Measurements from ENCODE around the gene CD300H. TPM values are rescaled to one million over a fixed set of nuclear protein-coding genes. Genes with fewer than 3 reads are reported as not detected.

CD300H gene
- total RNA-seq, 1 experiment from 2014 or later, result not detected

- Histone ChIP-seq H3K4me1 (ENCODE audit: control insufficient read depth in 1 of 2, insufficient read depth in 2 of 2, low read length in 2 of 2) (no peaks in the 10 kb centered on the region), H3K27ac (ENCODE audit: low read depth, low read length) (no peak overlapping the region), H2AFZ (ENCODE audit: low read depth, low read length, poor library complexity, severe bottlenecking) (no peak overlapping the region), H3K9me2 (ENCODE audit: insufficient read depth) (no peaks in the 10 kb centered on the region), H3K9me3 (ENCODE audit: control insufficient read depth in 1 of 2, insufficient read depth in 1 of 2, low read depth in 1 of 2, low read length in 2 of 2) (no peaks in the 10 kb centered on the region), H3K27me3 (ENCODE audit: insufficient read depth, low read length) (peaks cover 91% of the 10 kb centered on the region), H4K20me1 (ENCODE audit: insufficient read depth) (no peaks in the 10 kb centered on the region), H3K4me3 (replicated peaks in 1 of 2; ENCODE audit: low read depth in 1 of 2, low read length in 2 of 2) (no peak overlapping the region), H3K36me3 (ENCODE audit: control insufficient read depth in 1 of 2, insufficient read depth in 2 of 2, low read length in 2 of 2) (no peaks in the 10 kb centered on the region), H3K4me2 (ENCODE audit: low read length) (no peak overlapping the region), H3K79me2 (ENCODE audit: insufficient read depth, low read length) (no peaks in the 10 kb centered on the region), H3K9ac (ENCODE audit: low read length) (no peak overlapping the region)
- intact Hi-C loops (cut with micrococcal nuclease), result no loop called here
- POLR2A ChIA-PET, result no interaction called here
- RAD21 ChIA-PET (ENCODE audit: low non-redundant PET in 1 of 2, low total read pairs in 2 of 2, uncharacterized antibody in 2 of 2, unreplicated experiment in 2 of 2), result no interaction called here
- CTCF ChIA-PET, result no interaction called here
- DNase-seq (ENCODE audit: low read depth, low spot score) (no peak), ATAC-seq (no peak)
- no TSS peak for BruUV-seq (replicated peaks)
- no peak for TF ChIP-seq SRF (IDR thresholded peaks at IDR 0.05; ENCODE audit: low read depth)
- TF ChIP-seq MAX (IDR thresholded peaks at IDR 0.05), result no peak
- no peak for TF ChIP-seq JUND (IDR thresholded peaks at IDR 0.05)
- no peak for TF ChIP-seq EZH2phosphoT487 (IDR thresholded peaks at IDR 0.05; ENCODE audit: borderline replicate concordance)
- no peak for TF ChIP-seq POLR2AphosphoS5 (IDR thresholded peaks at IDR 0.05; ENCODE audit: low read depth, low read length)
Measured at GRCh38 chr17:74612046-74612445, 44.7 kb upstream of the CD300H start.

- no peak overlapping the region for H3K4me3 ChIP-seq (replicated peaks in 1 of 2; ENCODE audit: low read depth in 1 of 2, low read length in 2 of 2)
- H3K9me2 ChIP-seq (ENCODE audit: insufficient read depth), result no peaks in the 10 kb centered on the region
- no peaks in the 10 kb centered on the region for H4K20me1 ChIP-seq (ENCODE audit: insufficient read depth)
- H3K27me3 ChIP-seq (ENCODE audit: insufficient read depth, low read length), result peaks cover 77% of the 10 kb centered on the region
- H3K9me3 ChIP-seq (ENCODE audit: control insufficient read depth in 1 of 2, insufficient read depth in 1 of 2, low read depth in 1 of 2, low read length in 2 of 2), result no peaks in the 10 kb centered on the region
- H3K4me2 ChIP-seq (ENCODE audit: low read length), result no peak overlapping the region
- no peak for ATAC-seq
- intact Hi-C loops (cut with micrococcal nuclease), result no loop called here
- CTCF ChIA-PET, result no interaction called here
- POLR2A ChIA-PET, result no interaction called here
- no peak for DNase-seq (ENCODE audit: low read depth, low spot score)
- TF ChIP-seq REST (IDR thresholded peaks at IDR 0.05; ENCODE audit: low read depth) (peak; percentile 80), SIN3A (IDR thresholded peaks at IDR 0.05; ENCODE audit: low read depth) (no peak)
- H2AFZ ChIP-seq (ENCODE audit: low read depth, low read length, poor library complexity, severe bottlenecking), result no peak overlapping the region
- H3K79me2 ChIP-seq (ENCODE audit: insufficient read depth, low read length), result no peaks in the 10 kb centered on the region
- H3K9ac ChIP-seq (ENCODE audit: low read length), result no peak overlapping the region
- H3K36me3 ChIP-seq (ENCODE audit: control insufficient read depth in 1 of 2, insufficient read depth in 2 of 2, low read length in 2 of 2), result no peaks in the 10 kb centered on the region
- H3K4me1 ChIP-seq (ENCODE audit: control insufficient read depth in 1 of 2, insufficient read depth in 2 of 2, low read length in 2 of 2), result peaks cover 0 to 6% of the 10 kb centered on the region in 2 experiments; a peak in 1 of 4 replicates
- no peak overlapping the region for H3K27ac ChIP-seq (ENCODE audit: low read depth, low read length)
- no TSS peak for BruUV-seq (replicated peaks)
- RAD21 ChIA-PET (ENCODE audit: low non-redundant PET in 1 of 2, low total read pairs in 2 of 2, uncharacterized antibody in 2 of 2, unreplicated experiment in 2 of 2), result no interaction called here
Measured at GRCh38 chr17:74610108-74610507, 42.8 kb upstream of the CD300H start.

Measured in HCT116 (cell line).